Hepatocyte (in vitro differentiated cells): ENCODE results near the gene C19orf47. TPM values are rescaled to one million over a fixed set of nuclear protein-coding genes. Genes with fewer than 3 reads are reported as not detected.

Experiments
- DNase-seq: peaks from one replicate; pipeline ENCODE4 v3.0.0-alpha.2; 2016; ENCODE audit warnings: low spot score
- H2AFZ ChIP-seq: fragments of 200-600 bp; sonication (generic); 2 replicates; pipeline ENCODE4 v1.6.0; 2016; ENCODE audit warnings: antibody characterized with exemption, mild to moderate bottlenecking
- H3K27ac ChIP-seq: fragments of 200-600 bp; sonication (generic); 2 replicates; pipeline ENCODE4 v1.5.1; 2016; ENCODE audit warnings: mild to moderate bottlenecking
- H3K27me3 ChIP-seq: fragments of 200-600 bp; sonication (generic); 2 replicates; pipeline ENCODE4 v1.6.1; 2016
- H3K36me3 ChIP-seq: fragments of 200-600 bp; sonication (generic); replicated peaks from 2 replicates; pipeline ENCODE4 v1.5.1; 2016; ENCODE audit warnings: low read depth; ENCODE audit not compliant: insufficient read depth
- H3K4me1 ChIP-seq: fragments of 200-600 bp; sonication (generic); 2 replicates; pipeline ENCODE4 v1.5.1; 2016; ENCODE audit warnings: mild to moderate bottlenecking, moderate library complexity; ENCODE audit not compliant: insufficient read depth
- H3K4me2 ChIP-seq: fragments of 200-600 bp; sonication (generic); 2 replicates; pipeline ENCODE4 v1.6.0; 2016
- H3K4me3 ChIP-seq: fragments of 200-600 bp; sonication (generic); 2 replicates; pipeline ENCODE4 v1.5.1; 2016; ENCODE audit warnings: mild to moderate bottlenecking
- H3K79me2 ChIP-seq: fragments of 200-600 bp; sonication (generic); 2 replicates; pipeline ENCODE4 v1.6.0; 2017; ENCODE audit warnings: mild to moderate bottlenecking
- H3K9me2 ChIP-seq: fragments of 200-600 bp; sonication (generic); replicated peaks from 2 replicates; pipeline ENCODE4 v1.6.0; 2017; ENCODE audit warnings: mild to moderate bottlenecking; ENCODE audit not compliant: insufficient read depth
- H3K9me3 ChIP-seq: fragments of 200-600 bp; sonication (generic); 2 replicates; pipeline ENCODE4 v1.5.1; 2016; ENCODE audit warnings: low read depth, mild to moderate bottlenecking
- H4K20me1 ChIP-seq: fragments of 200-600 bp; sonication (generic); 2 replicates; pipeline ENCODE4 v1.6.0; 2016; ENCODE audit warnings: mild to moderate bottlenecking; ENCODE audit not compliant: insufficient read depth, poor library complexity, severe bottlenecking
- CTCF ChIP-seq: fragments of 200-600 bp; sonication (generic); IDR thresholded peaks from 2 replicates; pipeline ENCODE4 v1.5.1; 2016; ENCODE audit warnings: antibody characterized with exemption, mild to moderate bottlenecking; ENCODE audit not compliant: poor library complexity
- EZH2 ChIP-seq: fragments of 200-600 bp; sonication (generic); IDR thresholded peaks from 2 replicates; pipeline ENCODE4 v1.6.1; 2016; ENCODE audit warnings: antibody characterized with exemption, mild to moderate bottlenecking, borderline replicate concordance
- EZH2phosphoT487 ChIP-seq: fragments of 200-600 bp; sonication (generic); IDR thresholded peaks from one replicate; pipeline ENCODE4 v1.6.1; 2018; ENCODE audit warnings: antibody characterized with exemption, mild to moderate bottlenecking, low read depth, moderate library complexity; ENCODE audit not compliant: unreplicated experiment, severe bottlenecking
- WGBS: methylation state at CpG from one replicate; pipeline ENCODE4 v1.1.6; 2016; ENCODE audit warnings: low lambda C conversion rate; ENCODE audit errors: missing lambda C conversion rate; 5-methylcytosine and 5-hydroxymethylcytosine counted together
- polyA plus RNA-seq: library from polyadenylated mRNA; unstranded; fragments of >200 nt; fragmentation: Nextera tagmentation; extraction: Ambion mirVana; gene quantifications from 2 replicates; pipeline ENCODE4 v1.2.1, GENCODE V29; 2016
- total RNA-seq: library from RNA; depleted of rRNA; stranded (reverse); fragments of >200 nt; gene quantifications from 2 replicates; pipeline ENCODE4 v1.2.3, GENCODE V29; 2014

Gene C19orf47
- total and polyA plus RNA-seq, 2 experiments from 2014 or later, result 7.4 to 9.8 TPM

DNA sequence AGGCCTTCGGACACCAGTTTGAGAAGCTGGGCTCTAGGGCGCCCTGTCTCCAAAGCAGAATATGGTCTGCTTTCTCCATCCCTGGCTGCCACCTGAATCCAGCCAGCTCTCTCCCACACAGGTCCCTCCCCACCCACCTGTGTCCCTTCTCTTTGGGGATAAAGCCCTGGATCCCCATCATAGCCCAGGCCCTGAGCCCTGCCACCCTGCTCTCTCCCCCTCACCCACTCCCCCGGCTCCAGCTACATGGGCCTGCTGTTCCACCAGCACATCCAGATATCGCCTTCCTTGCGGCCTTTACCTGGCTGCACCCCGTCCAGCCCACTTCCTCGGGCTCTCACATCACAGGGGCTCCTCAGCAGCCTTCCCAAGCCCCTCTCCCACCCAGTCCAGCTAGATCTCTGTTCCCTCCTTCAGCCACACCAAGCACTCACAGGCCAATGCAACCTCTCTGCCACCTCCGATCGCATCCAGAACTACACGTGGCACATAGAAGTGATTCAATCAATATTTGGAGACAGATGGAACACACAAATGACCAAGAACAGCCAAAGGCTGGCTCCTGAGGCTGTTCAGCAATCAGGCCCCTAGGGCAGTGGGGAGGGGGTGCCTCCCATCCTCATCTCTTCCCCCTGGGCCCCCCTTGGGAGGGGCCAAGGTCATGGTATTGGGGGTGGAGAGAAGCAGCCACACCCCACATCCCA is 70.7 kb downstream of the C19orf47 start:
- no peaks in the 10 kb centered on the region for H3K9me2 ChIP-seq
- peak overlapping the region; percentile 68 for H3K4me2 ChIP-seq
- H3K4me1 ChIP-seq, result peaks cover 42% of the 10 kb centered on the region
- H3K27ac ChIP-seq, result no peak overlapping the region
- H4K20me1 ChIP-seq, result peaks cover 56% of the 10 kb centered on the region
- TF ChIP-seq EZH2phosphoT487, result no peak
- no peak for TF ChIP-seq CTCF
- no peak for TF ChIP-seq EZH2
- no peak overlapping the region for H2AFZ ChIP-seq
- H3K27me3 ChIP-seq, result no peaks in the 10 kb centered on the region
- peak; percentile 3 for DNase-seq
- peaks cover 98% of the 10 kb centered on the region for H3K79me2 ChIP-seq
- no peaks in the 10 kb centered on the region for H3K9me3 ChIP-seq
- H3K36me3 ChIP-seq, result no peaks in the 10 kb centered on the region
- WGBS, result 92% methylated on average over 8 of the region's 10 CpGs
- H3K4me3 ChIP-seq, result no peak overlapping the region

DNA sequence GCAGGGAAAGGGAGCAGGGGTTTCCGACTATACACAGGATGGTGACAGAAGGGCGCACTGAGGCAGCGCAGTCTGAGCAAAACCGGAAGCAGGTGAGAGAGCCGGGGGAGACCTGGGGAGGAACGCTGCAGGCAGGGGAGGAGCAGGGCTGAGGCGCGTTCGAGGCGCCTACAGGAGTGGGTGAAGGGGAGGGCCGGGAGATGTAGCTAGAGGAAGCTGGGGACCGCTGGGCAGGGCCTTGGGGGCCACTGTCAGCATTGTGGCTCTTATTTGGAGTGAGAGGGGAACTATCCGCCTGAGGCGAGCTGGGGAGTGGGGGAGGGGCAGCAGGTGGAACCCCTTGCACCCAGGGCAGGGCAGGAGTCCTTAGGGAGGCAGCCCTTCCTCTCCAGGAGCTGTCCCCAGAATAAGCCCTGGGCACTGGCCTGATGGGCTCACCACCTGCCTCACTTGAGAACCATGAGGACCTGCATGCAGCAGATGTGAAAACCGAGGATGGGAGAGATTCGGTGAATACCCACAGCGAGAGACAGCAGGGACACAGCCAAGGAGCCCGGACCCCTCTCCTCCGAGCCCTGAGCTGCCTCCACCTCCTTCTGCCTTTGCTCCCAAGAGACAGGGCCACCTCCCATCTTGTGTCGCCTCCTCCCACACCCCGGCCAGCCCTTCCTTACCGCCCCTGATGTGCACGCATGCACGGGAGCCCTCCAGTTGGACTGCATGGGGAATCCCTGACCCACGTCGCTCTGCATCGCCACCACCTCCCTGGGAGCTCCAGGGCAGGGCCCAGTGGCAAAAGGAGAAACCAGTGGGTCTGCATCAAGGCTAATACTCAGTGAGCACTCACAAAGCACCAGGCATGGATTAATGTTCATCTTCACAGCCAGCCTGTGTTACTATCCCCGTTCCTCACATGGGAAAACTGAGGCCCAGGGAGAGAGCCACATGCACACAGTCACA is 73.3 kb downstream of the C19orf47 start:
- DNase-seq, result peak; percentile 2
- Histone ChIP-seq H3K9me2 (no peaks in the 10 kb centered on the region), H3K27ac (no peak overlapping the region), H3K4me1 (peaks cover 23% of the 10 kb centered on the region), H4K20me1 (peaks cover 68% of the 10 kb centered on the region), H3K79me2 (peaks cover 97% of the 10 kb centered on the region), H2AFZ (no peak overlapping the region), H3K9me3 (no peaks in the 10 kb centered on the region), H3K4me3 (no peak overlapping the region), H3K36me3 (no peaks in the 10 kb centered on the region), H3K27me3 (no peaks in the 10 kb centered on the region), H3K4me2 (no peak overlapping the region)
- WGBS, result 94% methylated on average over 28 of the region's 28 CpGs
- TF ChIP-seq EZH2 (no peak), EZH2phosphoT487 (no peak), CTCF (no peak)

- Histone ChIP-seq H3K27ac (no peak overlapping the region), H3K27me3 (no peaks in the 10 kb centered on the region), H3K9me2 (no peaks in the 10 kb centered on the region), H2AFZ (no peak overlapping the region), H4K20me1 (peaks cover 67% of the 10 kb centered on the region), H3K36me3 (no peaks in the 10 kb centered on the region), H3K4me3 (no peak overlapping the region), H3K9me3 (no peaks in the 10 kb centered on the region), H3K4me2 (no peak overlapping the region), H3K4me1 (peaks cover 12% of the 10 kb centered on the region), H3K79me2 (peaks cover 97% of the 10 kb centered on the region)
- TF ChIP-seq EZH2 (no peak), CTCF (no peak), EZH2phosphoT487 (no peak)
- WGBS, result 92% methylated on average over 14 of the region's 14 CpGs
- peak; percentile 1 for DNase-seq
Observed at GRCh38 chr19:40273469-40274360, 74.5 kb downstream of the C19orf47 start.
